HCT116 (cell line): ENCODE measurements around the gene ZBTB8B. TPM values are rescaled to one million over a fixed set of nuclear protein-coding genes. Genes with fewer than 3 reads are reported as not detected.

Source experiments
- ATAC-seq: fragments of 200-7000 bp; cut with Tn5 transposase; 2 replicates; pipeline ENCODE4 v1.9.1; 2020; ENCODE audit warnings: mild to moderate bottlenecking, moderate library complexity
- BruUV-seq: library from RNA; stranded (reverse); fragments of 400-500 nt; replicated peaks from 2 replicates; lab custom pipeline; 2021; lab: Mats Ljungman, UMichigan
- CTCF ChIA-PET: fragments of 300-600 bp; sonication (Branson Sonifier 250); formaldehyde crosslinking; loops from one replicate; lab custom pipeline; 2021; ENCODE audit warnings: antibody characterized with exemption; lab: Charles Lee
- POLR2A ChIA-PET: fragments of 300-600, 350-600 bp; sonication (Branson Sonifier 250); formaldehyde crosslinking; loops from one replicate; lab custom pipeline; 2021; ENCODE audit warnings: antibody characterized with exemption; lab: Charles Lee
- RAD21 ChIA-PET, 2 experiments: fragments of 300-600 bp; sonication (Branson Sonifier 250); formaldehyde crosslinking; loops; one replicate each; lab custom pipeline; 2023; ENCODE audit warnings: low total read pairs in 2 of 2; ENCODE audit not compliant: uncharacterized antibody in 2 of 2, unreplicated experiment in 2 of 2, low non-redundant PET in 1 of 2; lab: Charles Lee
- DNase-seq: peaks from one replicate; pipeline ENCODE4 v3.0.0-alpha.2; 2010; ENCODE audit warnings: low read depth, low spot score
- H2AFZ ChIP-seq: fragments of 200-600 bp; shearing (Covaris generic), sonication (generic); 2 replicates; pipeline ENCODE4 v1.6.1; 2017; ENCODE audit warnings: low read depth, mixed run types, mixed read lengths, antibody characterized with exemption, low read length; ENCODE audit not compliant: poor library complexity, severe bottlenecking
- H3K27ac ChIP-seq: 2 replicates; pipeline ENCODE4 v1.5.1; 2012; ENCODE audit warnings: low read depth, low read length
- H3K27me3 ChIP-seq: fragments of 200-600 bp; sonication (generic); 2 replicates; pipeline ENCODE4 v1.6.1; 2016; ENCODE audit warnings: mixed run types, low read length, mixed read lengths; ENCODE audit not compliant: insufficient read depth
- H3K36me3 ChIP-seq, 2 experiments: fragments of 200-500 bp in 1 of 2; fragments of 200-600 bp in 1 of 2; sonication (Bioruptor generic) in 1 of 2; sonication (generic) in 1 of 2; 2 replicates each; pipeline versions ENCODE4 v1.5.1 to v1.6.1; 2014 to 2016; ENCODE audit warnings: low read length in 2 of 2, inconsistent platforms in 1 of 2, mixed read lengths in 1 of 2, mixed run types in 1 of 2; ENCODE audit not compliant: insufficient read depth in 2 of 2, control insufficient read depth in 1 of 2
- H3K4me1 ChIP-seq, 2 experiments: fragments of 200-600 bp in 1 of 2; sonication (generic) in 1 of 2; 2 replicates each; pipeline versions ENCODE4 v1.5.1 to v1.6.1; 2012 to 2017; ENCODE audit warnings: low read length in 2 of 2, inconsistent platforms in 1 of 2, mild to moderate bottlenecking in 1 of 2, mixed read lengths in 1 of 2, mixed run types in 1 of 2, moderate library complexity in 1 of 2; ENCODE audit not compliant: insufficient read depth in 2 of 2, control insufficient read depth in 1 of 2
- H3K4me2 ChIP-seq: fragments of 200-600 bp; sonication (generic); 2 replicates; pipeline ENCODE4 v1.6.1; 2017; ENCODE audit warnings: mixed run types, low read length, mixed read lengths
- H3K4me3 ChIP-seq, 2 experiments: fragments of 200-600 bp in 1 of 2; sonication (generic) in 1 of 2; replicated peaks in 1 of 2; 2 replicates each; pipeline ENCODE4 v1.5.1; 2011 to 2016; ENCODE audit warnings: low read length in 2 of 2, control low read depth in 1 of 2, low read depth in 1 of 2, mild to moderate bottlenecking in 1 of 2, mixed read lengths in 1 of 2, mixed run types in 1 of 2
- H3K79me2 ChIP-seq: fragments of 200-600 bp; sonication (generic); 2 replicates; pipeline ENCODE4 v1.6.1; 2017; ENCODE audit warnings: mild to moderate bottlenecking, mixed run types, low read length, moderate library complexity, mixed read lengths; ENCODE audit not compliant: insufficient read depth
- H3K9ac ChIP-seq: fragments of 200-600 bp; sonication (generic); 2 replicates; pipeline ENCODE4 v1.6.1; 2016; ENCODE audit warnings: low read length, mixed read lengths
- H3K9me2 ChIP-seq: fragments of 200-600 bp; sonication (generic), shearing (Covaris generic); 2 replicates; pipeline ENCODE4 v1.6.1; 2017; ENCODE audit warnings: mixed run types, mild to moderate bottlenecking, moderate library complexity; ENCODE audit not compliant: insufficient read depth
- H3K9me3 ChIP-seq, 2 experiments: fragments of 200-500 bp in 1 of 2; fragments of 200-600 bp in 1 of 2; sonication (Bioruptor generic) in 1 of 2; sonication (generic) in 1 of 2; 2 replicates each; pipeline ENCODE4 v1.6.1; 2014 to 2017; ENCODE audit warnings: low read length in 2 of 2, mixed read lengths in 2 of 2, inconsistent platforms in 1 of 2, low read depth in 1 of 2, mild to moderate bottlenecking in 1 of 2, mixed run types in 1 of 2, moderate library complexity in 1 of 2; ENCODE audit not compliant: control insufficient read depth in 1 of 2, insufficient read depth in 1 of 2
- H4K20me1 ChIP-seq: fragments of 200-600 bp; sonication (generic), shearing (Covaris generic); 2 replicates; pipeline ENCODE4 v1.6.1; 2017; ENCODE audit warnings: mixed run types, mild to moderate bottlenecking, moderate library complexity; ENCODE audit not compliant: insufficient read depth
- ATF3 ChIP-seq: IDR thresholded peaks from 2 replicates; pipeline ENCODE4 v1.6.1; 2012
- CBX3 ChIP-seq: IDR thresholded peaks from 2 replicates; pipeline ENCODE4 v1.6.1; 2012; ENCODE audit warnings: low read depth
- CEBPB ChIP-seq: IDR thresholded peaks from 2 replicates; pipeline ENCODE4 v1.6.1; 2012; ENCODE audit warnings: low read depth
- CTCF ChIP-seq, 3 experiments: fragments of 200-600 bp in 1 of 3; sonication (generic) in 1 of 3; IDR thresholded peaks in 2 of 3; conservative IDR thresholded peaks in 1 of 3; 2 replicates each; pipeline ENCODE4 v1.5.1; 2012 to 2017; ENCODE audit warnings: low read depth in 2 of 3, low read length in 2 of 3, antibody characterized with exemption in 1 of 3, borderline replicate concordance in 1 of 3, control low read depth in 1 of 3, mild to moderate bottlenecking in 1 of 3, mixed read lengths in 1 of 3, mixed run types in 1 of 3, moderate library complexity in 1 of 3; ENCODE audit not compliant: insufficient read depth in 1 of 3
- EGR1 ChIP-seq: IDR thresholded peaks from 2 replicates; pipeline ENCODE4 v1.6.1; 2012; ENCODE audit warnings: low read depth
- ELF1 ChIP-seq: IDR thresholded peaks from 2 replicates; pipeline ENCODE4 v1.6.1; 2012; ENCODE audit warnings: low read depth, borderline replicate concordance
- EZH2phosphoT487 ChIP-seq: fragments of 200-600 bp; IDR thresholded peaks from 2 replicates; pipeline ENCODE4 v1.6.1; 2018; ENCODE audit warnings: antibody characterized with exemption, borderline replicate concordance
- JUND ChIP-seq: IDR thresholded peaks from 2 replicates; pipeline ENCODE4 v1.6.1; 2012
- MAX ChIP-seq: IDR thresholded peaks from 2 replicates; pipeline ENCODE4 v1.6.1; 2012
- POLR2A ChIP-seq: IDR thresholded peaks from 2 replicates; pipeline ENCODE4 v1.7.0; 2011; ENCODE audit warnings: borderline replicate concordance; ENCODE audit not compliant: insufficient read depth, insufficient read length; ENCODE audit errors: extremely low read depth
- POLR2AphosphoS5 ChIP-seq: IDR thresholded peaks from 2 replicates; pipeline ENCODE4 v1.6.1; 2011; ENCODE audit warnings: mild to moderate bottlenecking, low read depth, low read length, moderate library complexity
- SIN3A ChIP-seq: IDR thresholded peaks from 2 replicates; pipeline ENCODE4 v1.6.1; 2012; ENCODE audit warnings: low read depth
- SP1 ChIP-seq: IDR thresholded peaks from 2 replicates; pipeline ENCODE4 v1.6.1; 2012; ENCODE audit warnings: low read depth
- TCF7L2 ChIP-seq: IDR thresholded peaks from 2 replicates; pipeline ENCODE4 v1.7.0; 2011; ENCODE audit warnings: borderline replicate concordance, inconsistent platforms; ENCODE audit not compliant: insufficient read depth, insufficient read length; ENCODE audit errors: extremely low read depth
- YY1 ChIP-seq: IDR thresholded peaks from 2 replicates; pipeline ENCODE4 v1.6.1; 2011; ENCODE audit warnings: low read length, low read depth, moderate library complexity, mild to moderate bottlenecking; ENCODE audit not compliant: insufficient replicate concordance; ENCODE audit errors: extremely low read depth
- ZBTB33 ChIP-seq: IDR thresholded peaks from 2 replicates; pipeline ENCODE4 v1.6.1; 2011; ENCODE audit warnings: mild to moderate bottlenecking, low read length, moderate library complexity; ENCODE audit not compliant: insufficient replicate concordance; ENCODE audit errors: extremely low read depth
- ZFX ChIP-seq: fragments of 450-650 bp; IDR thresholded peaks from 2 replicates; pipeline ENCODE4 v1.6.1; 2017
- ZNF274 ChIP-seq: fragments of 200-500 bp; sonication (Bioruptor generic); IDR thresholded peaks from 2 replicates; pipeline ENCODE4 v1.6.1; 2014; ENCODE audit warnings: mild to moderate bottlenecking, low read depth, low read length, inconsistent platforms
- intact Hi-C: fragments of 100-400 bp; cut with micrococcal nuclease; formaldehyde crosslinking; loops from 2 replicates; pipeline ENCODE4 v1.10.0; 2022
- total RNA-seq: library from RNA; stranded (reverse); gene quantifications from one replicate; pipeline ENCODE4 v1.2.1, GENCODE V29; 2021; ENCODE audit not compliant: unreplicated experiment

ZBTB8B gene
- total RNA-seq, 1 experiment from 2014 or later = 0.25 TPM

GRCh38 chr1:32466761-32467160 lies 1.9 kb downstream of the ZBTB8B start (continued):
- no peak for TF ChIP-seq CTCF (IDR thresholded peaks at IDR 0.05 in 2 of 3, conservative IDR thresholded peaks at IDR 0.05 in 1 of 3; ENCODE audit: borderline replicate concordance in 1 of 3, insufficient read depth in 1 of 3, low read depth in 2 of 3, low read length in 2 of 3)
- TF ChIP-seq SP1 = no peak
- no peak for TF ChIP-seq POLR2A
- TF ChIP-seq ZFX = no peak
- TF ChIP-seq CBX3 = no peak

GRCh38 chr1:32468791-32469190 lies 3.9 kb downstream of the ZBTB8B start:
- no peaks in the 10 kb centered on the region for H3K79me2 ChIP-seq
- TF ChIP-seq ZFX = no peak
- no peak for TF ChIP-seq ZNF274
- TF ChIP-seq CTCF (IDR thresholded peaks at IDR 0.05 in 2 of 3, conservative IDR thresholded peaks at IDR 0.05 in 1 of 3; ENCODE audit: borderline replicate concordance in 1 of 3, insufficient read depth in 1 of 3, low read depth in 2 of 3, low read length in 2 of 3) = no peak
- no peak for TF ChIP-seq POLR2A
- no peak for TF ChIP-seq ELF1
- no peak for TF ChIP-seq ZBTB33
- TF ChIP-seq TCF7L2 = no peak
- TF ChIP-seq SP1 = no peak
- no peak for TF ChIP-seq EGR1
- TF ChIP-seq ATF3 = no peak
- no peak for TF ChIP-seq YY1
- TF ChIP-seq EZH2phosphoT487 = no peak
- no peak for TF ChIP-seq CBX3
- no peak for TF ChIP-seq MAX
- TF ChIP-seq SIN3A = no peak
- TF ChIP-seq CEBPB = no peak
- no peak for TF ChIP-seq JUND
- TF ChIP-seq POLR2AphosphoS5 = no peak
- TF ChIP-seq, all 23 proteins: peak for 0
- Histone ChIP-seq H3K9me2 (no peaks in the 10 kb centered on the region), H4K20me1 (no peaks in the 10 kb centered on the region), H2AFZ (no peak overlapping the region), H3K27ac (no peak overlapping the region), H3K4me1 (peaks cover 0 to 7% of the 10 kb centered on the region in 2 experiments; a peak in 1 of 4 replicates), H3K4me2 (no peak overlapping the region), H3K9ac (no peak overlapping the region), H3K36me3 (no peaks in the 10 kb centered on the region), H3K9me3 (no peaks in the 10 kb centered on the region), H3K27me3 (no peaks in the 10 kb centered on the region), H3K4me3 (no peak overlapping the region)
- no TSS peak for BruUV-seq
- intact Hi-C loops = no loop called here
- ChIA-PET POLR2A (no interaction called here), CTCF (no interaction called here), RAD21 (no interaction called here)
- ATAC-seq (no peak), DNase-seq (no peak)
